DND-41 (cell line): ENCODE results near the gene CYP27C1.

Source experiments
- ATAC-seq: fragments of 200-7000 bp; cut with Tn5 transposase; 3 replicates; pipeline ENCODE4 v1.9.1; 2021; ENCODE audit warnings: low read depth; ENCODE audit not compliant: insufficient read depth
- DNase-seq: peaks from one replicate; pipeline ENCODE4 v3.0.0-alpha.2; 2020
- H2AFZ ChIP-seq: 2 replicates; pipeline ENCODE4 v1.6.0; 2012; ENCODE audit warnings: low read depth, low read length
- H3K27ac ChIP-seq: 2 replicates; pipeline ENCODE4 v1.5.1; 2012; ENCODE audit warnings: low read length, inconsistent platforms
- H3K27me3 ChIP-seq: fragments of 200-600 bp; sonication (generic); 2 replicates; pipeline ENCODE4 v1.6.0; 2012; ENCODE audit warnings: low read length, mild to moderate bottlenecking, inconsistent platforms; ENCODE audit not compliant: insufficient read depth, poor library complexity
- H3K36me3 ChIP-seq: 2 replicates; pipeline ENCODE4 v1.5.1; 2012; ENCODE audit warnings: low read length, inconsistent platforms; ENCODE audit not compliant: insufficient read depth
- H3K4me1 ChIP-seq: 2 replicates; pipeline ENCODE4 v1.5.1; 2012; ENCODE audit warnings: mild to moderate bottlenecking, low read length; ENCODE audit not compliant: insufficient read depth
- H3K4me2 ChIP-seq: 2 replicates; pipeline ENCODE4 v1.6.0; 2012; ENCODE audit warnings: mild to moderate bottlenecking, moderate library complexity, low read length, inconsistent platforms; ENCODE audit not compliant: insufficient read depth
- H3K4me3 ChIP-seq, 2 experiments: fragments of 200-600 bp in 1 of 2; shearing (Covaris generic) in 1 of 2; 2 replicates each; pipeline ENCODE4 v1.5.1; 2012 to 2016; ENCODE audit warnings: inconsistent platforms in 2 of 2, low read length in 2 of 2, mild to moderate bottlenecking in 2 of 2, low read depth in 1 of 2, moderate library complexity in 1 of 2
- H3K79me2 ChIP-seq: 2 replicates; pipeline ENCODE4 v1.6.0; 2012; ENCODE audit warnings: low read length, inconsistent platforms; ENCODE audit not compliant: insufficient read depth
- H3K9ac ChIP-seq: 2 replicates; pipeline ENCODE4 v1.6.0; 2012; ENCODE audit warnings: low read depth, mild to moderate bottlenecking, inconsistent platforms, low read length, moderate library complexity
- H3K9me3 ChIP-seq: 2 replicates; pipeline ENCODE4 v1.5.1; 2012; ENCODE audit warnings: low read length, moderate library complexity, mild to moderate bottlenecking, inconsistent platforms; ENCODE audit not compliant: insufficient read depth, severe bottlenecking
- H4K20me1 ChIP-seq: 2 replicates; pipeline ENCODE4 v1.6.0; 2012; ENCODE audit warnings: low read length; ENCODE audit not compliant: insufficient read depth
- EZH2 ChIP-seq: IDR thresholded peaks from 3 replicates; pipeline ENCODE4 v1.6.1; 2012; ENCODE audit warnings: borderline replicate concordance, low read depth, mild to moderate bottlenecking, moderate library complexity, low read length, inconsistent platforms; ENCODE audit not compliant: severe bottlenecking
- TF ChIP-seq, protein P1 (sequence below): IDR thresholded peaks from 2 replicates; pipeline ENCODE4 v1.5.1; 2012; ENCODE audit warnings: borderline replicate concordance, low read length, moderate library complexity, mild to moderate bottlenecking; ENCODE audit not compliant: poor library complexity, severe bottlenecking; ENCODE audit errors: extremely low read depth

The CYP27C1 gene

GRCh38 chr2:127193967-127194280 lies 26.2 kb downstream of the CYP27C1 start:
- DNase-seq = no peak
- Histone ChIP-seq H3K4me3 (no peak overlapping the region), H3K27ac (no peak overlapping the region), H2AFZ (no peak overlapping the region), H3K4me2 (no peak overlapping the region), H3K36me3 (no peaks in the 10 kb centered on the region), H3K9ac (no peak overlapping the region), H3K27me3 (peaks cover 6% of the 10 kb centered on the region), H3K9me3 (no peaks in the 10 kb centered on the region), H3K4me1 (peaks cover 10% of the 10 kb centered on the region), H4K20me1 (no peaks in the 10 kb centered on the region), H3K79me2 (no peaks in the 10 kb centered on the region)
- ATAC-seq = no peak
- TF ChIP-seq EZH2 = no peak
- TF ChIP-seq, protein P1, sequence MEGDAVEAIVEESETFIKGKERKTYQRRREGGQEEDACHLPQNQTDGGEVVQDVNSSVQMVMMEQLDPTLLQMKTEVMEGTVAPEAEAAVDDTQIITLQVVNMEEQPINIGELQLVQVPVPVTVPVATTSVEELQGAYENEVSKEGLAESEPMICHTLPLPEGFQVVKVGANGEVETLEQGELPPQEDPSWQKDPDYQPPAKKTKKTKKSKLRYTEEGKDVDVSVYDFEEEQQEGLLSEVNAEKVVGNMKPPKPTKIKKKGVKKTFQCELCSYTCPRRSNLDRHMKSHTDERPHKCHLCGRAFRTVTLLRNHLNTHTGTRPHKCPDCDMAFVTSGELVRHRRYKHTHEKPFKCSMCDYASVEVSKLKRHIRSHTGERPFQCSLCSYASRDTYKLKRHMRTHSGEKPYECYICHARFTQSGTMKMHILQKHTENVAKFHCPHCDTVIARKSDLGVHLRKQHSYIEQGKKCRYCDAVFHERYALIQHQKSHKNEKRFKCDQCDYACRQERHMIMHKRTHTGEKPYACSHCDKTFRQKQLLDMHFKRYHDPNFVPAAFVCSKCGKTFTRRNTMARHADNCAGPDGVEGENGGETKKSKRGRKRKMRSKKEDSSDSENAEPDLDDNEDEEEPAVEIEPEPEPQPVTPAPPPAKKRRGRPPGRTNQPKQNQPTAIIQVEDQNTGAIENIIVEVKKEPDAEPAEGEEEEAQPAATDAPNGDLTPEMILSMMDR = no peak

GRCh38 chr2:127193164-127193966 lies 26.7 kb downstream of the CYP27C1 start:
- ATAC-seq (no peak), DNase-seq (no peak)
- H3K36me3 ChIP-seq = no peaks in the 10 kb centered on the region
- H3K9ac ChIP-seq = no peak overlapping the region
- no peak overlapping the region for H3K4me2 ChIP-seq
- H3K79me2 ChIP-seq = no peaks in the 10 kb centered on the region
- no peak overlapping the region for H3K27ac ChIP-seq
- no peaks in the 10 kb centered on the region for H4K20me1 ChIP-seq
- H3K9me3 ChIP-seq = no peaks in the 10 kb centered on the region
- peaks cover 9% of the 10 kb centered on the region for H3K27me3 ChIP-seq
- H2AFZ ChIP-seq = no peak overlapping the region
- peaks cover 10% of the 10 kb centered on the region for H3K4me1 ChIP-seq
- no peak overlapping the region for H3K4me3 ChIP-seq
- TF ChIP-seq EZH2 = no peak
- TF ChIP-seq, protein P1 = no peak

GRCh38 chr2:127191331-127192219 lies 28.5 kb downstream of the CYP27C1 start:
- DNase-seq (no peak), ATAC-seq (no peak)
- H3K9ac ChIP-seq = no peak overlapping the region
- H3K27ac ChIP-seq = no peak overlapping the region
- peaks cover 16% of the 10 kb centered on the region for H3K27me3 ChIP-seq
- H3K9me3 ChIP-seq = no peaks in the 10 kb centered on the region
- no peak overlapping the region for H3K4me2 ChIP-seq
- no peaks in the 10 kb centered on the region for H3K79me2 ChIP-seq
- no peak overlapping the region for H3K4me3 ChIP-seq
- no peaks in the 10 kb centered on the region for H3K36me3 ChIP-seq
- no peak for TF ChIP-seq EZH2
- TF ChIP-seq, protein P1 = no peak
- H2AFZ ChIP-seq = no peak overlapping the region
- no peaks in the 10 kb centered on the region for H3K4me1 ChIP-seq
- no peaks in the 10 kb centered on the region for H4K20me1 ChIP-seq
